H1 (cell line): ENCODE data around the gene ILF3. TPM values are rescaled to one million over a fixed set of nuclear protein-coding genes. Genes with fewer than 3 reads are reported as not detected.

Source experiments
- CTCF ChIA-PET: fragments of 300-600 bp; sonication (Branson Sonifier 250); formaldehyde crosslinking; loops from one replicate; lab custom pipeline; 2021; ENCODE audit not compliant: partially characterized antibody; lab: Charles Lee
- POLR2A ChIA-PET: fragments of 300-600 bp; sonication (Branson Sonifier 250); formaldehyde crosslinking; loops from one replicate; lab custom pipeline; 2021; ENCODE audit warnings: inconsistent platforms; ENCODE audit not compliant: partially characterized antibody; lab: Charles Lee
- DNase-seq, 2 experiments: peaks; one replicate each; pipeline versions ENCODE4 v3.0.0 to v3.0.0-alpha.2; 2010 to 2022; ENCODE audit warnings: low spot score in 2 of 2, low read depth in 1 of 2, mixed read lengths in 1 of 2
- FAIRE-seq: peaks from 2 replicates; lab custom pipeline; 2011; peaks lifted over from hg19 to GRCh38; lab: Jason Lieb, UNC
- H2AFZ ChIP-seq: 2 replicates; pipeline ENCODE4 v1.8.1; 2012; ENCODE audit warnings: low read length, inconsistent platforms
- H2AK5ac ChIP-seq: 2 replicates; pipeline ENCODE4 v1.6.1; 2013; ENCODE audit warnings: low read depth, low read length
- H2BK120ac ChIP-seq: replicated peaks from 2 replicates; pipeline ENCODE3; 2013; ENCODE audit warnings: low read depth, low read length, inconsistent platforms
- H2BK12ac ChIP-seq: 2 replicates; pipeline ENCODE4 v1.6.1; 2013; ENCODE audit warnings: low read depth, low read length
- H2BK15ac ChIP-seq: 2 replicates; pipeline ENCODE4 v1.6.1; 2013; ENCODE audit warnings: low read length
- H2BK20ac ChIP-seq: 2 replicates; pipeline ENCODE4 v1.6.1; 2013; ENCODE audit warnings: low read length
- H2BK5ac ChIP-seq: 2 replicates; pipeline ENCODE4 v1.6.1; 2013; ENCODE audit warnings: low read depth, low read length
- H3K14ac ChIP-seq: 2 replicates; pipeline ENCODE4 v1.6.1; 2013; ENCODE audit warnings: inconsistent platforms; ENCODE audit not compliant: insufficient read length
- H3K18ac ChIP-seq: 2 replicates; pipeline ENCODE4 v1.6.1; 2013; ENCODE audit warnings: low read length; ENCODE audit errors: extremely low read depth
- H3K23ac ChIP-seq: 2 replicates; pipeline ENCODE4 v1.6.1; 2013; ENCODE audit warnings: inconsistent platforms; ENCODE audit not compliant: insufficient read length
- H3K23me2 ChIP-seq: 2 replicates; pipeline ENCODE4 v1.6.1; 2013; ENCODE audit warnings: low read depth, low read length
- H3K27ac ChIP-seq: 2 replicates; pipeline ENCODE4 v1.6.1; 2011; ENCODE audit warnings: low read depth, low read length, inconsistent platforms
- H3K27me3 ChIP-seq, 4 experiments: replicated peaks in 1 of 4; 1 replicate in 1 of 4; 2 replicates in 3 of 4; pipeline versions ENCODE4 v1.6.1 to v1.8.1; 2011 to 2013; ENCODE audit warnings: low read length in 3 of 4, mild to moderate bottlenecking in 3 of 4, inconsistent platforms in 2 of 4, mixed read lengths in 2 of 4, moderate library complexity in 1 of 4; ENCODE audit not compliant: control insufficient read depth in 3 of 4, insufficient read depth in 3 of 4; ENCODE audit errors: extremely low read depth in 1 of 4
- H3K36me3 ChIP-seq, 4 experiments: 2 replicates each; pipeline versions ENCODE4 v1.6.1 to v1.8.1; 2011 to 2013; ENCODE audit warnings: mild to moderate bottlenecking in 4 of 4, low read length in 3 of 4, moderate library complexity in 2 of 4, control low read depth in 1 of 4, inconsistent platforms in 1 of 4; ENCODE audit not compliant: insufficient read depth in 4 of 4, control insufficient read depth in 2 of 4
- H3K4ac ChIP-seq: replicated peaks from 2 replicates; pipeline ENCODE3; 2013; ENCODE audit warnings: low read length, low read depth, mixed read lengths, inconsistent platforms; ENCODE audit not compliant: insufficient read length
- H3K4me1 ChIP-seq, 4 experiments: replicated peaks in 1 of 4; 1 replicate in 1 of 4; 2 replicates in 3 of 4; pipeline versions ENCODE4 v1.6.1 to v1.8.1; 2011 to 2013; ENCODE audit warnings: low read length in 3 of 4, inconsistent platforms in 2 of 4, mixed read lengths in 1 of 4; ENCODE audit not compliant: insufficient read depth in 4 of 4, control insufficient read depth in 3 of 4
- H3K4me2 ChIP-seq, 2 experiments: 2 replicates each; pipeline versions ENCODE4 v1.6.1 to v1.8.1; 2011 to 2013; ENCODE audit warnings: low read depth in 2 of 2, low read length in 2 of 2, control low read depth in 1 of 2, inconsistent platforms in 1 of 2, mild to moderate bottlenecking in 1 of 2; ENCODE audit not compliant: insufficient read depth in 1 of 2
- H3K4me3 ChIP-seq, 4 experiments: fragments of 200-600, 300-600 bp in 1 of 4; sonication (generic), shearing (Covaris generic), sonication (Bioruptor Twin) in 1 of 4; 2 replicates each; pipeline versions ENCODE4 v1.5.1 to v1.8.1; 2011 to 2016; ENCODE audit warnings: low read length in 4 of 4, low read depth in 3 of 4, control low read depth in 2 of 4, inconsistent platforms in 2 of 4, mild to moderate bottlenecking in 2 of 4, mixed read lengths in 1 of 4, moderate library complexity in 1 of 4; ENCODE audit not compliant: insufficient read depth in 2 of 4; ENCODE audit errors: extremely low read depth in 1 of 4
- H3K56ac ChIP-seq: replicated peaks from 2 replicates; pipeline ENCODE3; 2013; ENCODE audit warnings: low read depth, mild to moderate bottlenecking, mixed read lengths, low read length, inconsistent platforms; ENCODE audit not compliant: insufficient read length
- H3K79me1 ChIP-seq: 2 replicates; pipeline ENCODE4 v1.6.1; 2013; ENCODE audit warnings: low read depth, low read length, control low read depth
- H3K79me2 ChIP-seq, 2 experiments: 2 replicates each; pipeline versions ENCODE4 v1.6.1 to v1.8.1; 2012 to 2013; ENCODE audit warnings: low read length in 2 of 2, mild to moderate bottlenecking in 2 of 2, inconsistent platforms in 1 of 2; ENCODE audit not compliant: insufficient read depth in 2 of 2, control insufficient read depth in 1 of 2
- H3K9ac ChIP-seq, 4 experiments: replicated peaks in 1 of 4; 1 replicate in 1 of 4; 2 replicates in 3 of 4; pipeline versions ENCODE4 v1.6.1 to v1.8.1; 2011 to 2013; ENCODE audit warnings: low read depth in 3 of 4, low read length in 3 of 4, control low read depth in 2 of 4, mild to moderate bottlenecking in 2 of 4, moderate library complexity in 2 of 4, inconsistent platforms in 1 of 4; ENCODE audit errors: extremely low read depth in 1 of 4
- H3K9me3 ChIP-seq, 2 experiments: 2 replicates each; pipeline versions ENCODE4 v1.6.1 to v1.8.1; 2012 to 2013; ENCODE audit warnings: mild to moderate bottlenecking in 2 of 2, moderate library complexity in 2 of 2, control low read depth in 1 of 2, inconsistent platforms in 1 of 2, low read depth in 1 of 2, low read length in 1 of 2, mixed read lengths in 1 of 2; ENCODE audit not compliant: insufficient read depth in 2 of 2
- H4K20me1 ChIP-seq, 2 experiments: replicated peaks in 1 of 2; 2 replicates each; pipeline versions ENCODE3 to v1.8.1; 2011 to 2013; ENCODE audit warnings: inconsistent platforms in 2 of 2, low read length in 2 of 2, mild to moderate bottlenecking in 1 of 2; ENCODE audit not compliant: insufficient read depth in 2 of 2, control insufficient read depth in 1 of 2
- H4K5ac ChIP-seq: 2 replicates; pipeline ENCODE4 v1.6.1; 2013; ENCODE audit warnings: low read length, low read depth, mixed read lengths, inconsistent platforms; ENCODE audit not compliant: insufficient read length
- H4K8ac ChIP-seq: 2 replicates; pipeline ENCODE4 v1.8.0; 2013; ENCODE audit warnings: mild to moderate bottlenecking, moderate library complexity, low read length, inconsistent platforms; ENCODE audit not compliant: insufficient read depth; ENCODE audit errors: extremely low read depth
- H4K91ac ChIP-seq: replicated peaks from 2 replicates; pipeline ENCODE3; 2013; ENCODE audit warnings: low read length, mixed read lengths, inconsistent platforms; ENCODE audit not compliant: insufficient read length
- HDAC2 ChIP-seq, 2 experiments: fragments of 300-600 bp in 1 of 2; sonication (generic) in 1 of 2; IDR thresholded peaks; 2 replicates each; pipeline ENCODE4 v1.6.1; 2011 to 2012; ENCODE audit warnings: low read depth in 2 of 2, low read length in 2 of 2, mild to moderate bottlenecking in 2 of 2, moderate library complexity in 2 of 2, borderline replicate concordance in 1 of 2, inconsistent platforms in 1 of 2
- KDM1A ChIP-seq: fragments of 200-600, 300-600 bp; sonication (generic); IDR thresholded peaks from 2 replicates; pipeline ENCODE4 v1.7.1; 2016; ENCODE audit warnings: mild to moderate bottlenecking, low read length, borderline replicate concordance
- TAF1 ChIP-seq: IDR thresholded peaks from 2 replicates; pipeline ENCODE4 v1.6.1; 2011; ENCODE audit warnings: mild to moderate bottlenecking, low read depth, low read length
- WGBS, 2 experiments: shearing (Covaris generic) in 1 of 2; methylation state at CpG; one replicate each; pipeline versions ENCODE4 v1.1.6 to v1.1.7; 2013 to 2015; ENCODE audit warnings: low lambda C conversion rate in 2 of 2, mixed read lengths in 2 of 2, inconsistent platforms in 1 of 2, low coverage in 1 of 2, missing lambda C conversion rate in 1 of 2; ENCODE audit not compliant: insufficient replicate concordance in 2 of 2, insufficient coverage in 1 of 2, insufficient read length in 1 of 2; ENCODE audit errors: extremely low coverage in 1 of 2, missing lambda C conversion rate in 1 of 2; 5-methylcytosine and 5-hydroxymethylcytosine counted together
- polyA plus RNA-seq, 7 experiments: library from polyadenylated mRNA; depleted of rRNA in 3 of 7; stranded (reverse) in 5 of 7; unstranded in 2 of 7; fragments of >200 nt in 5 of 7; fragments of 200-250 nt in 2 of 7; gene quantifications; 1 replicate in 5 of 7; 2 replicates in 1 of 7; 4 replicates in 1 of 7; pipeline versions ENCODE4 v1.2.1 to v1.2.3, GENCODE V29; 2011 to 2013; ENCODE audit warnings: missing spikeins in 2 of 7, mixed read lengths in 2 of 7
- total RNA-seq: library from RNA; stranded (reverse); fragmentation: NEBNext Ultra II Directional; extraction: Animal tissue kit (Norgen Biotek cat#: 25700); gene quantifications from 2 replicates; pipeline ENCODE4 v1.2.1, GENCODE V29; 2021

The ILF3 gene
- total and polyA plus RNA-seq, 2 of the 8 experiments (the other 6 are each of a cell fraction or from before 2014, with no cell fraction given), result 291 to 695 TPM

DNA sequence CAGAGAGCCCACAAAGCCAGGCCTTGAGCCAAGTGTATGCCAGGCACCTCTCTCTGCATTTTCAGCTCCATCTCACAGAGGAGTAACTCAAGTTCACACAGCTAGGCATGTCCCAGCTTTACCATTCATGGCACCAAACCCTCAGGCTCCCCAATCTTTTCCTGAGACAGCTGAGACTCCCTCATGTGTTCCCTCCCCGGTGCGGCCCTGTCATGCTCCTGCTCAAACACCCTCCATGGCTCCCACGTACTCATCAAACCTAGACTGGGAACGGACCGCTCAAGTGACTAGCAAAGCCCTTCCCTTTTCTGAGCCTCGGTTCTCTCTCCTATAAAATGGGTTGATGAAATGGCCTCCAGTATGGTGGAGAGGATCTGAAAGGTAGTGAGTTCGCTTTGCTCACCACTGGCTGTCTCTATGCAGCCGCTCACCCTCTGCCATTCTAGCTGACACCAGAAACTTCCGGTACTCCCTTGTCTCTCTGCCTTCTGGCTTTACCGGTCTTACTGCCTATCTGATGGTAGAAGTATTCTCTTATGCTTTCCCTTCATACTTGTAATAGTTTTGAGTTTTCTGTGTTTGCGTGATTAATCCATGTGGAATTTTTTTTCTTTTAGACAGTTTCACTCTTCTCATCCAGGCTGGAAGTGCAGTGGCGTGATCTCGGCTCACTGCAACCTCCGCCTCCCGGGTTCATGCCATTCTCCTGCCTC lies 36.6 kb upstream of the ILF3 start:
- CTCF ChIA-PET, result interaction anchor here (0.9 to 6.1 kb wide), 4 partner anchors 12 to 37 kb away, joined by 3 to 46 read pairs (median 8); no protein-coding TSS in a partner anchor
- no peak overlapping the region for H3K4me2 ChIP-seq

More for the DNA sequence above, 36.6 kb upstream of the ILF3 start:
- Histone ChIP-seq H2BK5ac (no peak overlapping the region), H3K56ac (no peak overlapping the region), H3K4ac (no peak overlapping the region), H2AK5ac (no peak overlapping the region), H3K23me2 (no peaks in the 10 kb centered on the region), H4K20me1 (peaks cover 0 to 2% of the 10 kb centered on the region in 2 experiments), H3K18ac (no peak overlapping the region), H3K9ac (no peak overlapping the region), H3K79me2 (no peaks in the 10 kb centered on the region), H3K79me1 (peaks cover 10% of the 10 kb centered on the region), H3K36me3 (no peaks in the 10 kb centered on the region), H4K5ac (no peak overlapping the region), H2BK20ac (no peak overlapping the region), H2BK15ac (no peak overlapping the region), H3K4me3 (no peak overlapping the region), H3K4me1 (no peaks in the 10 kb centered on the region), H2AFZ (no peak overlapping the region), H3K27me3 (no peaks in the 10 kb centered on the region)
- POLR2A ChIA-PET, result interaction anchor here (1.2 to 2.1 kb wide), 6 partner anchors 8 to 70 kb away, joined by 3 to 9 read pairs (median 4); partner anchors contain the start of gene SLC44A2
- peak; percentile 91 for TF ChIP-seq KDM1A
- peak in 1 of 2 experiments; percentile 55; a peak in 1 of 4 replicates for TF ChIP-seq HDAC2 (IDR thresholded peaks at IDR 0.05; ENCODE audit: borderline replicate concordance in 1 of 2, low read depth in 2 of 2, low read length in 2 of 2)
- no peak for TF ChIP-seq TAF1
- TF ChIP-seq, all 59 proteins: peak for 2
- Histone ChIP-seq H4K91ac (no peak overlapping the region), H3K23ac (no peak overlapping the region), H3K9me3 (no peaks in the 10 kb centered on the region), H2BK12ac (no peak overlapping the region), H3K27ac (no peak overlapping the region), H3K14ac (no peak overlapping the region), H2BK120ac (no peak overlapping the region), H4K8ac (no peak overlapping the region)
- 95% methylated on average over 15 of the region's 15 CpGs; no CpG with 5 or more reads in 1 of the 2 experiments for WGBS, 2 experiments
- FAIRE-seq, result no peak
- no peak for DNase-seq
